GM18499 (cell line): ENCODE results near the gene TPP1.

Source experiments
- ATAC-seq: cut with Tn5 transposase; IDR thresholded peaks from one replicate; pipeline ENCODE4 v1.9.1; 2021; ENCODE audit warnings: moderate number of reproducible peaks; ENCODE audit not compliant: insufficient read depth, unreplicated experiment

Gene TPP1

GRCh38 chr11:6619004-6619745 lies at the start of gene TPP1:
TPP1 (minus strand) TSS chr11:6619422; CDS start chr11:6619400, 22 bp downstream.
- ATAC-seq, result peak; percentile 97

GRCh38 chr11:6667733-6668374 lies 48.6 kb upstream of the TPP1 start:
- no peak for ATAC-seq

GRCh38 chr11:6666302-6667183 lies 47.3 kb upstream of the TPP1 start:
- ATAC-seq, result no peak

- no peak for ATAC-seq
Measured at GRCh38 chr11:6664551-6664950, 45.3 kb upstream of the TPP1 start.

- ATAC-seq, result no peak
Measured at GRCh38 chr11:6663794-6664469, 44.7 kb upstream of the TPP1 start.

GRCh38 chr11:6660712-6661111 lies 41.5 kb upstream of the TPP1 start:
- ATAC-seq, result no peak

GRCh38 chr11:6658647-6659046 lies 39.4 kb upstream of the TPP1 start:
- ATAC-seq, result no peak

- no peak for ATAC-seq
Measured at GRCh38 chr11:6657346-6657745, 38.1 kb upstream of the TPP1 start.

GRCh38 chr11:6656936-6657335 lies 37.7 kb upstream of the TPP1 start:
- no peak for ATAC-seq

- ATAC-seq, result no peak
Measured at GRCh38 chr11:6656584-6656915, 37.3 kb upstream of the TPP1 start.

- ATAC-seq, result no peak
Measured at GRCh38 chr11:6655790-6656583, 36.8 kb upstream of the TPP1 start, which contains the start of gene DCHS1. DCHS1 (minus strand) TSS chr11:6655809; CDS start chr11:6641613, 14,196 bp downstream.

- ATAC-seq, result no peak
Measured at GRCh38 chr11:6655020-6655789, 36.0 kb upstream of the TPP1 start.

GRCh38 chr11:6654281-6655019 lies 35.2 kb upstream of the TPP1 start:
- ATAC-seq, result no peak

- ATAC-seq, result no peak
Measured at GRCh38 chr11:6653656-6654055, 34.4 kb upstream of the TPP1 start.

- no peak for ATAC-seq
Measured at GRCh38 chr11:6653097-6653496, 33.9 kb upstream of the TPP1 start.

GRCh38 chr11:6652182-6652581 lies 33.0 kb upstream of the TPP1 start:
- no peak for ATAC-seq

GRCh38 chr11:6650980-6651379 lies 31.8 kb upstream of the TPP1 start:
- ATAC-seq, result no peak

GRCh38 chr11:6650104-6650503 lies 30.9 kb upstream of the TPP1 start:
- ATAC-seq, result no peak
